Transverse colon (tissue), 4 donors: ENCODE data around the gene HTR2B.

Source experiments
- CTCF ChIP-seq, 5 experiments: fragments of 200-600 bp in 3 of 5; fragments of 450-650 bp in 2 of 5; sonication (generic) in 3 of 5; IDR thresholded peaks; 1 replicate in 2 of 5; 2 replicates in 3 of 5; pipeline ENCODE4 v1.5.1; 2016 to 2017; ENCODE audit warnings: antibody characterized with exemption in 5 of 5, inconsistent platforms in 3 of 5, mild to moderate bottlenecking in 2 of 5, moderate library complexity in 1 of 5
- EP300 ChIP-seq: sonication (generic); formaldehyde crosslinking; IDR thresholded peaks from one replicate; pipeline ENCODE4 v1.6.1; 2017; ENCODE audit warnings: antibody characterized with exemption, low read depth
- POLR2A ChIP-seq: fragments of 450-650 bp; IDR thresholded peaks from one replicate; pipeline ENCODE4 v1.6.1; 2016; ENCODE audit warnings: antibody characterized with exemption, mild to moderate bottlenecking, moderate library complexity
- POLR2AphosphoS5 ChIP-seq, 3 donors: sonication (generic); formaldehyde crosslinking; IDR thresholded peaks; one replicate each; pipeline ENCODE4 v1.6.1; 2016; ENCODE audit warnings: antibody characterized with exemption in 3 of 3

- no peak for TF ChIP-seq CTCF (IDR thresholded peaks at IDR 0.05)
- no peak for TF ChIP-seq POLR2AphosphoS5 (IDR thresholded peaks at IDR 0.05)
- no peak for TF ChIP-seq POLR2A
- no peak for TF ChIP-seq EP300
Observed at GRCh38 chr2:231146665-231147064, 21.8 kb upstream of the HTR2B start.
